Fibroblast of skin of left quadriceps (primary cell): ENCODE results near the gene JMJD4.
A peak's percentile ranks its signal among the peaks of the same experiment; 100 is the strongest.

ENCODE experiments used
- DNase-seq, 2 experiments: peaks; one replicate each; pipeline ENCODE4 v3.0.0-alpha.2; 2013; ENCODE audit warnings: low read depth in 2 of 2

The JMJD4 gene

GRCh38 chr1:227768640-227769039, 33.5 kb upstream of the JMJD4 start:
- DNase-seq = no peak

- no peak for DNase-seq
Observed at GRCh38 chr1:227768125-227768439, 33.0 kb upstream of the JMJD4 start.

- no peak for DNase-seq
Observed at GRCh38 chr1:227767401-227768124, 32.5 kb upstream of the JMJD4 start.

- DNase-seq = no peak
Observed at GRCh38 chr1:227766653-227767277, 31.7 kb upstream of the JMJD4 start.

- DNase-seq = no peak
Observed at GRCh38 chr1:227766015-227766634, 31.0 kb upstream of the JMJD4 start.

GRCh38 chr1:227765261-227766014, 30.3 kb upstream of the JMJD4 start:
- no peak for DNase-seq

GRCh38 chr1:227764019-227764391, 28.9 kb upstream of the JMJD4 start:
- no peak for DNase-seq

- DNase-seq = no peak
Observed at GRCh38 chr1:227763246-227764018, 28.3 kb upstream of the JMJD4 start.

- DNase-seq = peak; percentile 55 to 57
Observed at GRCh38 chr1:227762231-227762911, 27.3 kb upstream of the JMJD4 start.

GRCh38 chr1:227761621-227762230, 26.6 kb upstream of the JMJD4 start:
- DNase-seq = no peak

- DNase-seq = no peak
Observed at GRCh38 chr1:227760377-227760776, 25.3 kb upstream of the JMJD4 start.

- peak; percentile 94 for DNase-seq
Observed at GRCh38 chr1:227759341-227760300, 24.5 kb upstream of the JMJD4 start.

- no peak for DNase-seq
Observed at GRCh38 chr1:227758366-227758765, 23.3 kb upstream of the JMJD4 start.

- DNase-seq = no peak
Observed at GRCh38 chr1:227757781-227758180, 22.7 kb upstream of the JMJD4 start.

GRCh38 chr1:227756172-227756959, 21.3 kb upstream of the JMJD4 start:
- DNase-seq = no peak

GRCh38 chr1:227754958-227755357, 19.9 kb upstream of the JMJD4 start:
- no peak for DNase-seq

GRCh38 chr1:227753999-227754711, 19.1 kb upstream of the JMJD4 start:
- DNase-seq = no peak
